ENCODE data around the gene GGTLC2.
"Not testable (repeated sequence)": the region's sequence is repeated elsewhere in the genome, so short reads cannot be mapped to it uniquely, and the experiment has no call there.

Gene GGTLC2

DNA sequence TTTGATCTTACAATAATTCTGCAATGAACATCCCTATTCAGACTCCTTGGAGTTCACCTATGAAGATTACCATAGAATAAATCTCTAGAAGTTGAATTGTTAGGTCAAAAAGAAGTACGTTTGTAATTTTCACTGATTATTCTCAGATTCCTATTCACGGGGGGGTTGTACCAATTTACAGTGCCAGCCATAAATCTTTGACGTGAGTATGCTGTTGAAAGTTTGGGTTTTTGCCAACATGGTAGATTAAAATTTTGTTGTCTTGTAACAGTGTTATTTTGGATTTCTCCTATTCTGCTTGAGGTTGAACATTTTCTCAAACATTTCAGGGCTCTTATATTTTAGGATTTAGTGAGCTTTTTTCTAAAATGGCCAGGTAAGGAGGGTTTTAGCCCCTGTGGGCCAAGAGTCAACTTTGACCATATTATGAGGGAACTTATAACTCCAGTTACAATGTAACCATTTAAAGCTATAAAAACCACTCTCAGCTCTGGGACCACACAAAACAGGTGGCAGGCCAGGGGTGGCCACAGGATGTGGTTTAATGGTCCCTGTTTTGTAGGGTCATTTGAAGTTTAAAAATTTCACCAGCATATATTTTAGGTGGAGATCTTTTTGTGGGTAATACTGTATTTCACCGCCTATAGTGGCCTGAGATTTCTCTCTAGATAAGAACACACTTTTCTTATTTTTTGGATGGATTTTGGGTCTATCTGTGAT is 25.8 kb downstream of the GGTLC2 start:
- no peak for DNase-seq

DNA sequence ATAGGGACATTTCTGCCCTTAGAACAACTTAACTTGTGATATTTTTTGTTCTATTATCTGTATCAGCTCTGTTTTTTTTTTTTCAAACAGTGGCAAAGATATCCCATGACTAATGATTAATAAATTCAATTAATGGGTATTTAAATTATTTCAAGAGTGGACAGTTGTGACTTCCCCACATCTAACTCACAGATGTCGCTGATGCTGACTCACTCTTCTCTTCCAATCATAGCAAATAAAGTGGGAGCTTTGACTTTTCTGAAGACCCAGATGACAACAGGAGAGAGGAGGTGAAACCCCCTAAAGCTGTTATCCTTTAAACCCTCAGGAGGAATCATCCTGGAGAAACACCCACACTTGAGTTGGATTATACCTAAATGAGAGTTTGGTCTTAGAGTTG is 27.1 kb downstream of the GGTLC2 start:
- no peak for DNase-seq

DNA sequence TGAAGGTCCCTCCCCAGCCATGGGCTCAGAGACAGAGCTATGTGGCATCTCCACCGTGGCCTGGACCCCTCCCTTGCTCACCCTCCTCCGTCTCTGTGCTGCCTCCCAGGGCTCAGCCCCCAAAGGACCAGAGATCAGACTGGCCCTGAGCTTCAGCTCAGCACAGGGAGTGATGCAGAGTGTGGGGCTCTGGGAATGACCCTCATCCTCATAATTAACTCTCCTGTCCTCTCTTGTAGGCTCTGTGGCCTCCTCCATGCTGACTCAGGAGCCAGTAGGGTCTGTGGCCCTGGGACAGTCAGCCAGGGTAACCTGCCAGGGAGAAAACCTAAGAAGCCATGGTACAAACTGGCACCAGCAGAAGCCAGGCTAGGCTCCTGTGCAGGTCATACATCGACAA is 28.7 kb downstream of the GGTLC2 start:
- DNase-seq = no peak

DNA sequence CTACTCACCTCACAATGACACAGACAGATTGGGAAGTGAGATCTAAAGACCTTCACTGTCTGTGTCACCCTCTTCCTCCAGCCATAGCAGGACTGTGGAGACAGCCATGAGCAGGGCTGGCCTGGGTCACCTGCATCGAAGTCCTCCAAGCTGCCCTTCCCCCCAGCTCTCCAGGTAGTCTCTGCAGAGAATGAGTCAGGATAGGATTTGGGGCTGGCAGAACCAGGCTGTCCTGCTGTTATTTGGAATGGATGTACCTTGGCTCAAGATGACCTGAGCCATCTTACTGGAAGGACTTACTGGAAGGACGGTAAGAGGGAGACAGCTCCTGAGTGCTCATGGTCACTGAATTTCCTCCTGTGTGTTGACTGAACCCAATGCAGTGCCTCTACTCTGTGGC is 29.2 kb downstream of the GGTLC2 start:
- no peak for DNase-seq

DNA sequence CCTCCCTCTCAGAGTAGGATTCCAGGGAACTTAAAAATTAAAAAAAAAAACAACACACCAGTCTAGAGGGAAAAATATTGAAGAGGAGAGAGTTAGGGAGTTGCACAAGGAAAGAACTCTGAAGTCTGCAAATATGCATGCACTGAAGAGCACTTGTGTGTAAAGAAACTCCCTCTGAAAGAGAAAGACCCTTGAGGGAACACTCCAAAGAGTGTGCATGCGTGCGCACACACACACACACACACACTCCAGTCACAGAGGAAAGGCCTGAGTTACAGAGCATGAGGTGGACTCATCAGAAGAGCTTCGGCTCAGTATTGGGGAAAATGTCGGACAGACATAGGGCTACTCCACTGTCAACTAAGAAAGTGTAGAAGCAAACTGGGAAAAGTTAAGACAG is 30.1 kb downstream of the GGTLC2 start:
- no peak for DNase-seq

DNA sequence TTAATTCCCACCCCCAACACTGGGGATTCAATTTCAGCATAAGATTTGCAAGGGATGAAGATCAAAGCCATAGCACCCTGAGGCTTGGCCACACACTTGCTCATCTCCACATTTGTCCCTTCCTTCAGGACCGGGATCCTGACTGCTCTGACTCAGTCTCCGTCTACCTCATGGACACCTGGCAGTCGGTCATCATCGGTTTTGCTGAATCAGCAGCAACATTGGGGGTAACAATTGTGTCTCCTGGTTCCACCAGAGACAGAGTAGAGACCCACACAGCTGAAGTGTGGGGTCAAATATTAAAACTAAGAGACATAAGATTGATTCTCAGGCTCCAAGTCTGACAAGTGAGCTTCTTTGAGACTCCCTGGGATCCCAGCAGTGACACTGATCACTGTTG is 34.6 kb downstream of the GGTLC2 start:
- DNase-seq = no peak

DNA sequence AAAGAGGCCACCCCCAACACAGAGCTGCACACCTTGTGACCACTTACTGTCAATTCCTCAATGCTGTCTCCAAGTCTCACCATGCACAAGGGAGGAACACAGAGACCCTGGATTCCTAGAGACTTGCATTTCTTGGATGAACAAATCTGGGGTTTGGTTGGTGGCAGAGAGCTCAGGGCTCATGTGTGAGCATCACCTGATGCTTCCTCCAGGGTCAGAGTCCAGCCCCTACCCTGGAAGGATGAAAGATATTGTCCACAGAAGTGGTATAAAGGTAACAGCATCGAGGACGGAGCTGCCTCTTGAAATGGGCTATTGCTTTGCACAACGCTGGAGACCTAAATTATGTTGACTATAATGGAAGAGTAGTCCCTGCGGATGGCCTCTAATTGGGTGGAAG is 36.0 kb downstream of the GGTLC2 start:
- DNase-seq = no peak

DNA sequence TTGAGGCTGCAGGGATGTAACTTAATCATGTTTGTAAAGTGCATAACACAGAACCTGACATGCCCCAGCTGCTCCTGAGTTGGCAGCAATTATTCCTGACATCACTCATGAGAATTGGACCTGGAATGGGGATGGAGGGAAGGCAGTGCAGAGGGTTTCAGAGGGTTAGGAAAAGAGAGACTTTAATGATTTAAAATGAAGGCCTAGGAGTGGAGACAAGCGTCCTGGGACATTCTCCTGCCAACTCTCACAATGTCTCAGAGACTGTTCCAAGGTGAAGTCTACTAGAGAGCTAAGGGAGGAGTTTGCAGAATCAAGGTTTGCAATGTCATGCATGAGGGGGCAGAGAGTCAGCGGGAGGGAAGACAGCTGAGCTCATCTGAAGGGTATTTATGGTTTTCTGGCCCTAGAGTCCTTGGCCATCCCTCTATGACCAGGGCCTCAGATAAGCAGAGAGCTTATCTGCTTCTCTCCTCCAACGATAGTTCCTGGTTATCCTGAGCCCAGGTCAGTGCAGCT is 36.9 kb downstream of the GGTLC2 start:
- DNase-seq = no peak

DNA sequence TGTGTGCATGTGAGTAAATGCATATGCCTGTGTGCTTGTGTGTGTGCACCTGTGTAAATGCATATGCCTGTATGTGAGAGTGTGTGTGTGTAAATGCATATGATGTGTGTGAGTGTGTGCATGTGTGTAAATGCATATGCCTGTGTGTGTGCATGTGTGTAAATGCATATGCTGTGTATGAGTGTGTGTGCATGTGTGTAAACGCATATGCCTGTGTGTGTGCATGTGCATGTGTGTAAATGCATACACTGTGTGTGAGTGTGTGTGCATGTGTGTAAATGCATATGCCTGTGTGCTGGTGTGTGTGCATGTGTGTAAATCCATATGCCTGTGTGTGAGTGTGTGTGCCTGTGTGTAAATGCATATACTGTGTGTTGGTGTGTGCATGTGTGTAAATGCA is 37.8 kb downstream of the GGTLC2 start:
- DNase-seq = no peak

DNA sequence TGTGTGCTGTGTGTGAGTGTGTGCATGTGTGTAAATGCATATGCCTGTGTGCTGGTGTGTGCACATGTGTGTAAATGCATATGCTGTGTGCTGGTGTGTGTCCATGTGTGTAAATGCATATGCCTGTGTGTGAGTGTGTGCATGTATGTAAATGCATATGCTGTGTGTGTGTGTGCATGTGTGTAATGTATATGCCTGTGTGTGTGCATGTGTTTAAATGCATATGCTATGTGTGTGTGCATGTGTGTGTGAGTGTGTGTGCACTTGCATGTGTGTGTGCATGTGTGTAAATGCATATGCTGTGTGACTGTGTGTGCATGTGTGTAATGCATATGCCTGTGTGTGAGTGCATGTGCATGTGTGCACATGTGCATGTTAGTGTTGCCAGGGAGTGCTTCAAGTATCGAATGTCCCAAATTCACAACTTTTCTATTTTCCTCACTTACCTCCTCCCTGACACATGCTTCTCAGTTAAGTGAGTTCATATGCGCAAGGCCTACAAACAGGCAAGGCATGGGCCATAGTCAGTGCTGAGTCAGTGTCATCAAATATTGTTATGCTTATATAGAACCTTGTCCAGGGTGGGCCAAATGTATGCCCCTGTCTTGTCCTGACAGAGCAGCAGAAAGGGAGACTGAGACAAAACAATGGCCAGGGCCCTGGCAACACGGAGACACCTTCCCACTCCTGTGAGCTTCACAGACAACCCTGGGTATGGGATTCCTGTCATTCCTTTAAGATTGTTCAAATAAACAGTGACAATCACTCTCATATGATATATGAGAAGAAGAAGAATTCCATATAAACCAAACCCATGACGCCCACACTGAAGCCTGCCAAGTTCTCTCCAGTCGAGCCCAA is 38.6 kb downstream of the GGTLC2 start:
- no peak for DNase-seq

DNA sequence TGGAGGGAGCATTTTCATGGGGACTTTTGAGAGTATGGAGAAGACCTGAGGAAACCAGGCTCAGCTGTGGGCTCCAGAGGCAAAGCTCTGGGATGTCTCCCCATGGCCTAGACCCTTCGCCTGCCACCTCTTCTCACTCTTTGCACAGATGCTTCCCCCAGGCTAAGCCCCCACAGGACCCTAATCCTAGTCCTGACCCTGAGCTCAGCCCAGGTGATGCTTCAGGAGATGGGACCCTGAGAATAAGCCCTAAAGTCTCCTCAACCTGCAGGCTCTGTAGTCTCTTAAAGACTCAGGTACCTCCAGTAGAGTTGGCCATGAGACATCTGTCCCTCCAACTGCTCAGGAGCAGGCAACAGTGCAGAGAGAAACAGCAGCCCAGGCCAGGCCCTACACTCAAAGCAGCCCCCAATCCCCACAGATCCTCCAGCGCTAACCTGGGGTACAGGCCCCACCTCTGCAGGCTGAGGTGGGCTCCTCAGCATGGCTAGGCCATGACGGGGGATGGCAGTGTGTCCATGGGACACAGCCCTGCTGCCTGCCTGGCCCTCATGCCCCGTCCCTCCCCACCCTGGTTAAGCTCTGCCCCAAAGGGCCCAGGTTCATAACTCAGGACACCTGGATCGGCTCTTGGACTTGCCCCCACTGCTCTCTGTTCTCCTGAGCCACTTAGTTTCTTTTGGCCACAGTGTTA is 39.4 kb downstream of the GGTLC2 start:
- DNase-seq = no peak

DNA sequence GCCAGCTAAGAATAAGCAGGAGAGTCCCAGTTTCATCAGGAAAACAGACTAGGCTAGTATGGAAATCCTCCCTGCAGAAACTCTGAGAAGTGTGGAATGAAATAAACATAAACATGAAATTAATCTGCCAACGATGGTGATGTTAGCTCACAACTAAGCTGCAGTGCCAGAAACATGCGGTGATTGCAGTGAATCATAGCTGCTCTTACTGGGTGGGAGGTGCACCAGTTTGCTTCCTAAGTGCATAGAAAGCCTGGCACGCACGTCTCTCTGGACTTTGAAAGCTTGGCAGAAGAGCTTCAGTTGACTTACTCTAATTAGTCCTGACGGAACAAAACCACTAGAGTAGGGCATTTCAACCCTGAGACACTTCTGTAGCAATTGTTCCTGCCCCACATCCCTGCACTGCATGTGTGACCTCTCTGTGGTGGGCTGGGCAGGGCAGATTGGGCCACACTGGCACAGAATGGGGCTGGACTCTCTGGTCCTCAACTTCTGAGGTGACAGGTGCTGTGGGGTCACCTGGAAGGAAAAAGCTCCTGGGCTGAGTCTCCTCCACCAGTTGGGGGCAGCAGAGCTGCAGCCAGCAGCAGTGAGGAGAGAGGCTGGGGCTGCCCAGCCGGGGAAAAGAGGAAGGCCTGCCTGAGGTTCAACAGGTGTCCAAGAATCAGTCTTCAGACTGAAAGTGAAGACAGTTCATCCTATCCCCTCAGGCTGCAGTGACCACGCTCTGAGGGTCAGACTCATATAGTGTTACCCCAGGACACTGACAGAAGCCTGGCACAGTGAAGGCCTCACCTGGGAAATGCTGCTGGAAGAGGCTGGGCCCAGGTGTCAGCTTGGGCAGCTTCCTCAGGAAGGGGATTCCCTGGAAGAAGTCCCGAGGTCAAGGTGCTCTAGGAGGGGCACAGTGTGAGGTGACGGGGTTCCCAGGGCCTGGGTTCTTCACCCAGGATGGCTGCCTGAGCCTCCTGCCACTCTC is 40.5 kb downstream of the GGTLC2 start:
- peak in 1 of 2 donors; percentile 16 for DNase-seq

DNA sequence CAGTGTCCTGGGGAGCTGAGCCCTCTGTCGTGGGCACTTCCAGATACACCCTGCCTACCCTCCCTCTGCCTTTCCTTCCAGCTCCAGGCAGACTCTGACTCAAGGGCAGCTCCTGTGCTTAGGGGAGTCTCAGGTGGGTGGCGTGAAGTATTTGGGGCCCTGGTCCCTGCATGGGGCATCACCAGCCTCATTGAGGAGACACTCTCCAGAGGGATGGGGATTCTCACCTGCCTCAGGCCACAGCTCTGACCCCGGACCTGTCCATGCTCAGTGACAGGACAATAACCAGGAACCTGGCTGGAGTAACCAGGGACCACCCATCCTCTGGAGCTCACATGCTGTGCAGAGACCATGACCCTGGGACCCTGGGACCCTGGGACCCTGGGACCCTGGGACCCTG is 41.2 kb downstream of the GGTLC2 start:
- no peak for DNase-seq

DNA sequence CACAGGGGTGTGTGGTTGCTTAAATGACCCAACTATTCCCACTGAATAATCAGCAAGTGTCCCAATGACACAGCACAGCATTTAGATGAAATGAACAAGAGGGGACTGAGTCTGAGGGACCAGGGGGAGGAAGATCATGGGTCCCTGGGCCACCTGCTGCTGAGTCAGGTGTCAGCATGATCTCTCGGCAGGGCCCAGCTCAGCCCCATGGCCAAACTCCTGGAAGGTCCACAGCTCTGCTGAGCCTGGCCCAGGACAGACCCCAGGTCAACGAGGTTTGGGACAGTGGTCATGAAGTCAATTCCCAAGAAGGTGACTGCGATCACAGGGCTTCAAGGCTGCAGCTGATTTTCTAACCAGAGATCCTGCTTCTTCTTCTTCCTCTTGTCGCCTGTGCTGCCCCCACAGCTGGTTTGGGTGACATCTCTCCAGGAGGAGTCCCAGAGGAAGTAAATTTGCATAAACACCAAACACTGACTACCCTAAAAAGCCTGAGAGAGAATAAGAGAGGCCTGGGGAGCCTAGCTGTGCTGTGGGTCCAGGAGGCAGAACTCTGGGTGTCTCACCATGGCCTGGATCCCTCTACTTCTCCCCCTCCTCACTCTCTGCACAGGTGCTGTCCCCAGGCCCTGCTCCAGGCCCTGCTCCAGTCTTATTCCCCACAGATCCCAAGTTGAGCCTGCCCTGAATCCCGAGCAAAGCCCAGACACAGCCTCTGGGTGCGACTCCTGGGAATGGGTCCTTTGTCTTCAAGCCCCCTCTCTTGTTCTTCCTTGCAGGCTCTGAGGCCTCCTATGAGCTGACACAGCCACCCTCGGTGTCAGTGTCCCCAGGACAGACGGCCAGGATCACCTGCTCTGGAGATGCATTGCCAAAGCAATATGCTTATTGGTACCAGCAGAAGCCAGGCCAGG is 42.0 kb downstream of the GGTLC2 start:
- not testable (repeated sequence) for DNase-seq

DNA sequence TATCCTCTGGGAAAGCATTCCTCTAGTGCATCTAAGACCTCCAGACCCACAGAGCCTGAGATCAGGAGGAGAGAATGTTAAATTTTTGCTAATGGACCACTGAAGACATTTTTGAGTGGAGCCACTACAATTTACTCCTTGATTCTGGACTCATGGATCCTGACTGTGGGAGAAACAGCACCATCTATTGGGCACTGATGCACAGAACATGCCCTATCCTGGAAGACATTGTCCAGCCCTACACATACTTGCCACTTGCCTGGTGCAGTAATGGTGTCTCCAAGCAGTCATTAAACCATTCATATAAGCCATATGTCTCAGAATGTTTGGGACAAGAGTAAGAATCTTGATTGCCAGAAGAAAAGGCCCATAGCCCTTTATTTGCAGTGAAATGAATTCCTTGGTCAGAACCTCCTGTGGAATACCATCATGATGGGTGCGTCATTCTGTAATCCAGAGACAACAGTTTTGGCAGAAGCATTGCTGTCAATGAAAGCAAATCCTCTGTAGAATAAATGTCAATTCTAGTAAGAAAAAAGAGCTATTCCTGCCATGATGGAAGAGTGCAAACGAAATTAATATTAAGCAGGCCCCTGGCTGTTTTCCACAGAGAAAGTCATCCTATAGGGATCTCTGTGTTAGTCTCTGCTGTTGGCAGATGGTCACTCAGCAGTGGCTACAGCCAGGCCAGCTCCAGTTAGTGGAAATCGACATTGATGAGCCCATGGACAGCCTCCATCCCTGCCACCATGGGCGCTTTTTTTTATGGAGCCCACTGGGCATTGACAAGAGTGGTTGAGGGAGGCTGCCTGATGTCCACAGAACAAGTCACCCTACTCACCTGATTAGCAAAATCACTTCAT is 43.5 kb downstream of the GGTLC2 start:
- DNase-seq = peak in 1 of 2 donors; percentile 15

DNA sequence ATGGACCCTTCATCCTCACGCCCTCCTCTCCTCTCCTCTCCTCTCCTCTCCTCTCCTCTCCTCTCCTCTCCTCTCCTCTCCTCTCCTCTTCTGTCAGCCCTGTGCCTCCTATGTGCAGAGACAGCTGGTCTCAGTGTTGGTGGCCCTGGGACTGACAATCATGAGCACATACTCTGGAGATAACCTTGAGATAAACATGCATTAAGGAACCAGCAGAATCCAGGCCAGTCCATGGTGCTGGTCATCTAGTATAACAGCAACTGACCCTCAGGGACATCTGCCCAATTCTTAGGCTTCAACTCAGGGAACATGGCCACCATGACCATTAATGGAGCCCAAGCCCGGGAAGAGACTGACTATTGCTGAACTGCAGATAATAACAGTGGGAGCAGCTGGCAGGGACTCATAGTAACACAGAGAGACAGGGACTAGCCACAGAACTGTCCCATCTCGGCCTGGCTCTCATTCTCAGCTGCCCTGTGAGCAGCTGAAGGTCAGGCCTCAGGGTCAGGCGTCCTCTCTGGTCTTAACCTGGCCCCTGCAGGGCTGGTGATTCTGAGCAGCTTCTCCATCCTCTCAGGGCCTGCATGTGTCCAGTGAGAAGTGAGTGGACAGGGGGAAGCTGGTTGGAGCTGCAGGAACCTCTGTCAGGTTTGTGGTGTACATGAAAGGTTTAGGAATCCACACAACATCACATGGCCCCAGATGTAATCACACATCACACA is 45.4 kb downstream of the GGTLC2 start:
- no peak for DNase-seq

DNA sequence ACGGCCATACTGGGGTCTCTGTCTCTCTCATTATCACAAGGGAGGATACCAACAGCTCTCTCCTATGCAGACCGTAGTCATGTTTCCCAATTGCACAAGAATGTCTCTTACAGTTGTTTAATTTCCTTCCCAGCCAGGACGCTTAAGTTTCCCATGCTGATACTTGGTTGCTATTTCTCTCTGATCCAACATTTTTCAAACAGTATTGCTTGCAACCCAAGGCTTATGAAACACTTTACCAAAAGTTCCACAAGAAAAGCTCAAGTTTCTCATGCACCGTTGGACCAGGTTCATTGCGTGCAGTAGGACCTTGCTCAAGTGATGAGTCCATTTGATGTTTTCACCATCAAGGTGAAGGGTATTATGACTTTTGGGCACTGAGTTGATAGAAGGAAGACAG is 46.6 kb downstream of the GGTLC2 start:
- DNase-seq = no peak

DNA sequence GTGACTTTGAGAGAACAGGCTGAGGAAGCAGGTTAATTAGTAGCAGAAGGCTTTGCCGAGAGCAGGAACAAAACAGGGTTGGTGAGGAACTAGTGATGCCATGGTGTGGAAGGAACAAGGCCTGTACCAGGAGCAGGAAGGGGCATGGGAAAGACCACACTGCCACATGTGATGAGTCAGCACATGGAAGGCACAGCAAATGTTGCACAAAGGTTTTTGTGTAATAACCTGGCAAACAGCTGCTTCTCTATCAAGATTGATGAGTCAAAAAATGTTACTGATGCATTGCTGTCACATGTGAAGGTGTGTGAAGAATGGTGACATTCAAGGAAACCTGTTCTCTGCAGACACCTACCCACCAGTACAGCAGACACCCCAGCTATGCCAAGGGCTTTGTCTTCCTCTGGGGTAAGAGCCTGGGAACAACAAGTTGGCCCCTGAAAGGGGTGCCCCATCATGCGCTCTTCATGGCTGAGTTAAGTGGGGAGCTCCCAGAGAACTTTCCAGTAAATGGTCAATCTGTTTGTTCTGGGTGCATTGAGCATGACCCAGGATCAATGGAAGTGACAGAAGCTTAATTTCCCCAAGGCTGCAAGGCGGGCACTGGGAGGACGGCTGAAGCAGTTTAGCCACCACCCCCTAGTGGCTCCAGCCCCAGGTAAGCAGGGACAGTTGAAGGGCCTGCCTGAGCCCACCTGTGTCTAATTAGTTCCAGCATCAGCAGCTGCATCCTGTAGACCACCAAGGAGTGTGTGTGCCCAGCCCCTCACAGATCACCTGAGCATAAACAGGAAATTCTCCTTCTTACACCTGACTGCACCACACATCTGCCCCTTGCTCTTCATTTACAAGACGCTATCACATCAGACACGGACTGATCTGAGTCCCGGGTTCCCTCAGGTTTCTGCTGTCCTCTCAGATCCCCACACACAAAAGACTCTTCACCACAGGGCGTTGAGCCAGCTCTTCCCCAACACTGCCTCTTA is 47.6 kb downstream of the GGTLC2 start:
- DNase-seq = no peak
